GM21529 (cell line): Measurements from ENCODE around the gene BOK.

Experiments
- ATAC-seq: cut with Tn5 transposase; IDR thresholded peaks from one replicate; pipeline ENCODE4 v1.9.1; 2021; ENCODE audit not compliant: unreplicated experiment

BOK gene

GRCh38 chr2:241538838-241539615 is 19.5 kb upstream of the BOK start:
- no peak for ATAC-seq

GRCh38 chr2:241539616-241540374 is 18.8 kb upstream of the BOK start:
- no peak for ATAC-seq

- no peak for ATAC-seq
Measured at GRCh38 chr2:241540401-241540770, 18.2 kb upstream of the BOK start.

- ATAC-seq = no peak
Measured at GRCh38 chr2:241540771-241541561, 17.6 kb upstream of the BOK start.

- ATAC-seq = no peak
Measured at GRCh38 chr2:241541564-241542277, 16.8 kb upstream of the BOK start.

- ATAC-seq = no peak
Measured at GRCh38 chr2:241542278-241542605, 16.3 kb upstream of the BOK start.

- ATAC-seq = no peak
Measured at GRCh38 chr2:241545106-241545505, 13.4 kb upstream of the BOK start.

- ATAC-seq = no peak
Measured at GRCh38 chr2:241545523-241546473, 12.7 kb upstream of the BOK start.

- no peak for ATAC-seq
Measured at GRCh38 chr2:241546771-241547498, 11.6 kb upstream of the BOK start.

GRCh38 chr2:241547781-241548450 is 10.6 kb upstream of the BOK start:
- ATAC-seq = no peak

- no peak for ATAC-seq
Measured at GRCh38 chr2:241548451-241548835, 10.1 kb upstream of the BOK start.

- ATAC-seq = no peak
Measured at GRCh38 chr2:241550616-241551580, 7.6 kb upstream of the BOK start.

GRCh38 chr2:241551599-241551997 is 6.9 kb upstream of the BOK start:
- ATAC-seq = no peak

- no peak for ATAC-seq
Measured at GRCh38 chr2:241551998-241552737, 6.4 kb upstream of the BOK start.

GRCh38 chr2:241553512-241553830 is 5.1 kb upstream of the BOK start:
- no peak for ATAC-seq

- no peak for ATAC-seq
Measured at GRCh38 chr2:241553981-241554380, 4.6 kb upstream of the BOK start.

GRCh38 chr2:241554610-241555322 is 3.8 kb upstream of the BOK start:
- no peak for ATAC-seq
